Body of pancreas (tissue), 4 donors: Measurements from ENCODE around the gene KCNC1.

Source experiments
- POLR2A ChIP-seq, 3 donors: fragments of 450-650 bp; IDR thresholded peaks; one replicate each; pipeline ENCODE4 v1.6.1; 2016; ENCODE audit warnings: antibody characterized with exemption in 3 of 3, mild to moderate bottlenecking in 2 of 3
- TF ChIP-seq, protein P1 (sequence below), 7 experiments: fragments of 450-650 bp in 4 of 7; fragments of 200-600 bp in 3 of 7; sonication (generic) in 3 of 7; IDR thresholded peaks; one replicate each; pipeline ENCODE4 v1.5.1; 2016 to 2019; ENCODE audit warnings: antibody characterized with exemption in 7 of 7

DNA sequence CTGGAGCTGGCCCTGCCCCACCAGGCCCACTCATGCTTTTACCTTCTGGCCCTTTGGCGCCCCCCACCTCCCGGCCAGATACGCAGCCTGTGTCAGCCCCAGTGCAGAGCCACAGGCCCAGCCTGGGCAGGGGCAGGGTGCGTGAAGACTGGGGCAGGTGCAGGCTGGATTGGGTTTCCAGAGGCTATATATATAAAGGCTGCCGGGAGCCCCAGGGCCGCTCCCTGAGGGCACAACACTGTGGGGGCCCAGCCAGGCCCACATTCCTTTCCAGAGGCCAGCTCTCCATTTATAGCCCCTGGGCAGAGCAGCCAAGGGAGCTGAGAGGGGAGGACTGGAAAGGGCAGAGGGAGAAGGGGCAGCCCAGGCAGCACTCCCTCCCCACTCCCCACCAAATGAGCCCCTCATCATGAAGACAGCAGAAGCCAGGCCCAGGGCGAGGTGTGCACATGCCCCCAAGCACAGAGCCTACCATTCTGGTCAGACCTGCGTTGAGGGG, 20.2 kb upstream of the KCNC1 start:
- TF ChIP-seq, protein P1, sequence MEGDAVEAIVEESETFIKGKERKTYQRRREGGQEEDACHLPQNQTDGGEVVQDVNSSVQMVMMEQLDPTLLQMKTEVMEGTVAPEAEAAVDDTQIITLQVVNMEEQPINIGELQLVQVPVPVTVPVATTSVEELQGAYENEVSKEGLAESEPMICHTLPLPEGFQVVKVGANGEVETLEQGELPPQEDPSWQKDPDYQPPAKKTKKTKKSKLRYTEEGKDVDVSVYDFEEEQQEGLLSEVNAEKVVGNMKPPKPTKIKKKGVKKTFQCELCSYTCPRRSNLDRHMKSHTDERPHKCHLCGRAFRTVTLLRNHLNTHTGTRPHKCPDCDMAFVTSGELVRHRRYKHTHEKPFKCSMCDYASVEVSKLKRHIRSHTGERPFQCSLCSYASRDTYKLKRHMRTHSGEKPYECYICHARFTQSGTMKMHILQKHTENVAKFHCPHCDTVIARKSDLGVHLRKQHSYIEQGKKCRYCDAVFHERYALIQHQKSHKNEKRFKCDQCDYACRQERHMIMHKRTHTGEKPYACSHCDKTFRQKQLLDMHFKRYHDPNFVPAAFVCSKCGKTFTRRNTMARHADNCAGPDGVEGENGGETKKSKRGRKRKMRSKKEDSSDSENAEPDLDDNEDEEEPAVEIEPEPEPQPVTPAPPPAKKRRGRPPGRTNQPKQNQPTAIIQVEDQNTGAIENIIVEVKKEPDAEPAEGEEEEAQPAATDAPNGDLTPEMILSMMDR (IDR thresholded peaks at IDR 0.05), result no peak
- TF ChIP-seq POLR2A (IDR thresholded peaks at IDR 0.05), result no peak
